ENCODE measurements around the gene NLRP13. TPM values are rescaled to one million over a fixed set of nuclear protein-coding genes. Genes with fewer than 3 reads are reported as not detected.

NLRP13 gene
- polyA plus RNA-seq, 3 donors from 2014 or later, result not detected

- Mint-ChIP-seq H3K9me3 (peaks cover 0 to 17% (median 6%) of the 10 kb centered on the region in 6 donors), H3K27ac (no peak overlapping the region), H3K36me3 (peaks cover 0 to 3% (median 0%) of the 10 kb centered on the region in 3 donors), H3K4me1 (no peaks in the 10 kb centered on the region), H3K27me3 (ENCODE audit: low read depth in 3 of 3) (peaks cover 0 to 6% (median 1%) of the 10 kb centered on the region in 3 donors), H3K4me3 (no peak overlapping the region)
- DNase-seq, result no peak
These were observed 4.1 kb downstream of the NLRP13 start for GRCh38 chr19:55927991-55928390.

GRCh38 chr19:55923556-55923955 is 8.6 kb downstream of the NLRP13 start:
- Mint-ChIP-seq H3K36me3 (peaks cover 0 to 3% (median 0%) of the 10 kb centered on the region in 3 donors), H3K4me1 (no peaks in the 10 kb centered on the region), H3K9me3 (peaks cover 2 to 27% (median 13%) of the 10 kb centered on the region in 6 donors), H3K27ac (no peak overlapping the region), H3K27me3 (ENCODE audit: low read depth in 3 of 3) (peaks cover 1 to 7% (median 5%) of the 10 kb centered on the region in 3 donors), H3K4me3 (no peak overlapping the region)
- no peak for DNase-seq

GRCh38 chr19:55913643-55914268 is 18.4 kb downstream of the NLRP13 start:
- peaks cover 2 to 9% (median 6%) of the 10 kb centered on the region in 3 donors for H3K27me3 Mint-ChIP-seq (ENCODE audit: low read depth in 3 of 3)
- H3K4me1 Mint-ChIP-seq, result no peaks in the 10 kb centered on the region
- H3K36me3 Mint-ChIP-seq, result no peaks in the 10 kb centered on the region
- peaks cover 4 to 30% (median 17%) of the 10 kb centered on the region in 6 donors for H3K9me3 Mint-ChIP-seq
- DNase-seq, result no peak
- no peak overlapping the region for H3K4me3 Mint-ChIP-seq
- H3K27ac Mint-ChIP-seq, result no peak overlapping the region

- peaks cover 4 to 22% (median 11%) of the 10 kb centered on the region in 6 donors for H3K9me3 Mint-ChIP-seq
- no peak overlapping the region for H3K27ac Mint-ChIP-seq
- no peak for DNase-seq
- H3K27me3 Mint-ChIP-seq (ENCODE audit: low read depth in 3 of 3), result peaks cover 2 to 9% (median 6%) of the 10 kb centered on the region in 3 donors
- H3K4me3 Mint-ChIP-seq, result no peak overlapping the region
- H3K4me1 Mint-ChIP-seq, result no peaks in the 10 kb centered on the region
- H3K36me3 Mint-ChIP-seq, result no peaks in the 10 kb centered on the region
These were observed 19.2 kb downstream of the NLRP13 start for GRCh38 chr19:55912916-55913315.

- no peak for DNase-seq
- H3K27me3 Mint-ChIP-seq (ENCODE audit: low read depth in 3 of 3), result peaks cover 0 to 4% (median 2%) of the 10 kb centered on the region in 3 donors
- H3K9me3 Mint-ChIP-seq, result peaks cover 0 to 5% (median 3%) of the 10 kb centered on the region in 6 donors
- no peaks in the 10 kb centered on the region for H3K36me3 Mint-ChIP-seq
- H3K27ac Mint-ChIP-seq, result no peak overlapping the region
- H3K4me1 Mint-ChIP-seq, result no peaks in the 10 kb centered on the region
- H3K4me3 Mint-ChIP-seq, result no peak overlapping the region
These were observed 22.3 kb downstream of the NLRP13 start for GRCh38 chr19:55909801-55910200.

- Mint-ChIP-seq H3K9me3 (peaks cover 0 to 4% (median 0%) of the 10 kb centered on the region in 6 donors), H3K4me3 (no peak overlapping the region), H3K4me1 (no peaks in the 10 kb centered on the region), H3K27ac (no peak overlapping the region), H3K36me3 (no peaks in the 10 kb centered on the region), H3K27me3 (ENCODE audit: low read depth in 3 of 3) (peaks cover 2 to 7% (median 2%) of the 10 kb centered on the region in 3 donors)
- DNase-seq, result no peak
These were observed 24.4 kb downstream of the NLRP13 start for GRCh38 chr19:55907746-55908145.

GRCh38 chr19:55907286-55907685 is 24.9 kb downstream of the NLRP13 start:
- Mint-ChIP-seq H3K4me1 (no peaks in the 10 kb centered on the region), H3K4me3 (no peak overlapping the region), H3K27me3 (ENCODE audit: low read depth in 3 of 3) (peaks cover 0 to 7% (median 2%) of the 10 kb centered on the region in 3 donors), H3K27ac (no peak overlapping the region), H3K36me3 (no peaks in the 10 kb centered on the region), H3K9me3 (peaks cover 0 to 3% (median 0%) of the 10 kb centered on the region in 6 donors)
- no peak for DNase-seq

- Mint-ChIP-seq H3K27ac (no peak overlapping the region), H3K9me3 (peaks cover 0 to 13% (median 0%) of the 10 kb centered on the region in 6 donors), H3K4me3 (no peak overlapping the region), H3K27me3 (ENCODE audit: low read depth in 3 of 3) (peaks cover 0 to 12% (median 2%) of the 10 kb centered on the region in 3 donors), H3K36me3 (no peaks in the 10 kb centered on the region), H3K4me1 (no peaks in the 10 kb centered on the region)
- DNase-seq, result no peak
These were observed 29.9 kb downstream of the NLRP13 start for GRCh38 chr19:55902080-55902751.

GRCh38 chr19:55901369-55902079 is 30.6 kb downstream of the NLRP13 start:
- H3K27me3 Mint-ChIP-seq (ENCODE audit: low read depth in 3 of 3), result peaks cover 0 to 12% (median 2%) of the 10 kb centered on the region in 3 donors
- H3K36me3 Mint-ChIP-seq, result no peaks in the 10 kb centered on the region
- H3K4me1 Mint-ChIP-seq, result no peaks in the 10 kb centered on the region
- peaks cover 0 to 16% (median 0%) of the 10 kb centered on the region in 6 donors for H3K9me3 Mint-ChIP-seq
- H3K4me3 Mint-ChIP-seq, result no peak overlapping the region
- no peak overlapping the region for H3K27ac Mint-ChIP-seq
- DNase-seq, result no peak

GRCh38 chr19:55898911-55899310 is 33.2 kb downstream of the NLRP13 start:
- no peaks in the 10 kb centered on the region for H3K36me3 Mint-ChIP-seq
- H3K4me3 Mint-ChIP-seq, result no peak overlapping the region
- H3K9me3 Mint-ChIP-seq, result peaks cover 0 to 16% (median under 1%) of the 10 kb centered on the region in 6 donors
- DNase-seq, result no peak
- no peak overlapping the region for H3K27ac Mint-ChIP-seq
- peaks cover 0 to 11% (median 2%) of the 10 kb centered on the region in 3 donors for H3K27me3 Mint-ChIP-seq (ENCODE audit: low read depth in 3 of 3)
- no peaks in the 10 kb centered on the region for H3K4me1 Mint-ChIP-seq

GRCh38 chr19:55882626-55883025 is 49.5 kb downstream of the NLRP13 start:
- no peaks in the 10 kb centered on the region for H3K36me3 Mint-ChIP-seq
- H3K4me3 Mint-ChIP-seq, result no peak overlapping the region
- DNase-seq, result no peak
- peaks cover 2 to 12% (median 6%) of the 10 kb centered on the region in 3 donors for H3K27me3 Mint-ChIP-seq (ENCODE audit: low read depth in 3 of 3)
- H3K4me1 Mint-ChIP-seq, result no peaks in the 10 kb centered on the region
- H3K27ac Mint-ChIP-seq, result no peak overlapping the region
- H3K9me3 Mint-ChIP-seq, result peaks cover 0 to 9% (median 3%) of the 10 kb centered on the region in 6 donors

- Mint-ChIP-seq H3K36me3 (no peaks in the 10 kb centered on the region), H3K9me3 (peaks cover 0 to 10% (median 2%) of the 10 kb centered on the region in 6 donors), H3K27me3 (ENCODE audit: low read depth in 3 of 3) (peaks cover 0 to 4% (median 3%) of the 10 kb centered on the region in 3 donors), H3K4me3 (no peak overlapping the region), H3K4me1 (no peaks in the 10 kb centered on the region), H3K27ac (no peak overlapping the region)
- DNase-seq, result no peak
These were observed 54.9 kb downstream of the NLRP13 start for GRCh38 chr19:55877211-55877610.

- Mint-ChIP-seq H3K27me3 (ENCODE audit: low read depth in 3 of 3) (peaks cover 0 to 4% (median 0%) of the 10 kb centered on the region in 3 donors), H3K9me3 (peaks cover 2 to 17% (median 5%) of the 10 kb centered on the region in 6 donors), H3K27ac (no peak overlapping the region), H3K4me3 (no peak overlapping the region), H3K36me3 (peaks cover 0 to 3% (median 0%) of the 10 kb centered on the region in 3 donors), H3K4me1 (no peaks in the 10 kb centered on the region)
- no peak for DNase-seq
These were observed 61.4 kb downstream of the NLRP13 start for GRCh38 chr19:55870736-55871135.

GRCh38 chr19:55867101-55867500 is 65.0 kb downstream of the NLRP13 start:
- H3K4me1 Mint-ChIP-seq, result no peaks in the 10 kb centered on the region
- H3K9me3 Mint-ChIP-seq, result peaks cover 2 to 22% (median 8%) of the 10 kb centered on the region in 6 donors
- peaks cover 0 to 3% (median 0%) of the 10 kb centered on the region in 3 donors for H3K36me3 Mint-ChIP-seq
- no peak for DNase-seq
- no peak overlapping the region for H3K27ac Mint-ChIP-seq
- peaks cover 0 to 4% (median 0%) of the 10 kb centered on the region in 3 donors for H3K27me3 Mint-ChIP-seq (ENCODE audit: low read depth in 3 of 3)
- H3K4me3 Mint-ChIP-seq, result no peak overlapping the region
